GM19025 (cell line): ENCODE data around the gene EIF6.
"Not testable (repeated sequence)": the region's sequence is repeated elsewhere in the genome, so short reads cannot be mapped to it uniquely, and the experiment has no call there.

Experiments
- ATAC-seq: cut with Tn5 transposase; IDR thresholded peaks from one replicate; pipeline ENCODE4 v1.9.1; 2021; ENCODE audit warnings: mild to moderate bottlenecking, low read depth, moderate library complexity; ENCODE audit not compliant: unreplicated experiment

Gene EIF6

GRCh38 chr20:35263532-35264341, 20.8 kb downstream of the EIF6 start:
- no peak for ATAC-seq

- not testable (repeated sequence) for ATAC-seq
Observed at GRCh38 chr20:35262731-35263531, 21.6 kb downstream of the EIF6 start.

- not testable (repeated sequence) for ATAC-seq
Observed at GRCh38 chr20:35262321-35262720, 22.3 kb downstream of the EIF6 start.

GRCh38 chr20:35260426-35260825, 24.1 kb downstream of the EIF6 start:
- ATAC-seq = no peak

- ATAC-seq = no peak
Observed at GRCh38 chr20:35257175-35257909, 27.2 kb downstream of the EIF6 start.

- ATAC-seq = no peak
Observed at GRCh38 chr20:35254448-35254999, 30.0 kb downstream of the EIF6 start.

GRCh38 chr20:35253010-35253409, 31.6 kb downstream of the EIF6 start:
- ATAC-seq = no peak

GRCh38 chr20:35252598-35252997, 32.0 kb downstream of the EIF6 start:
- ATAC-seq = not testable (repeated sequence)

- no peak for ATAC-seq
Observed at GRCh38 chr20:35252037-35252461, 32.5 kb downstream of the EIF6 start.

- ATAC-seq = no peak
Observed at GRCh38 chr20:35251613-35251940, 33.0 kb downstream of the EIF6 start.

- no peak for ATAC-seq
Observed at GRCh38 chr20:35248641-35249475, 35.7 kb downstream of the EIF6 start.

- ATAC-seq = no peak
Observed at GRCh38 chr20:35246723-35247122, 37.8 kb downstream of the EIF6 start.

GRCh38 chr20:35243986-35244385, 40.6 kb downstream of the EIF6 start:
- ATAC-seq = no peak

- no peak for ATAC-seq
Observed at GRCh38 chr20:35243317-35243716, 41.3 kb downstream of the EIF6 start.

GRCh38 chr20:35240811-35241293, 43.7 kb downstream of the EIF6 start:
- ATAC-seq = no peak

GRCh38 chr20:35240083-35240810, 44.3 kb downstream of the EIF6 start:
- no peak for ATAC-seq

GRCh38 chr20:35238735-35239134, 45.8 kb downstream of the EIF6 start:
- ATAC-seq = no peak

GRCh38 chr20:35238170-35238569, 46.4 kb downstream of the EIF6 start:
- no peak for ATAC-seq

- ATAC-seq = no peak
Observed at GRCh38 chr20:35237486-35237885, 47.1 kb downstream of the EIF6 start.
